Liver (tissue), 3 donors: Measurements from ENCODE around the gene B4GALT2.

Experiments used
- ATF3 ChIP-seq: IDR thresholded peaks from 2 replicates; pipeline ENCODE4 v1.6.1; 2016; ENCODE audit warnings: antibody characterized with exemption
- CTCF ChIP-seq: fragments of 150-350 bp; IDR thresholded peaks from 2 replicates; pipeline ENCODE4 v1.5.1; 2017; ENCODE audit warnings: improper control_type of control experiment, low read depth, low read length; ENCODE audit not compliant: missing input control
- GABPA ChIP-seq, 2 donors: IDR thresholded peaks in 1 of 2; conservative IDR thresholded peaks in 1 of 2; 2 replicates each; pipeline ENCODE4 v1.6.1; 2016; ENCODE audit warnings: antibody characterized with exemption in 2 of 2, mild to moderate bottlenecking in 1 of 2, moderate library complexity in 1 of 2
- HNF4G ChIP-seq: IDR thresholded peaks from 2 replicates; pipeline ENCODE4 v1.6.1; 2016; ENCODE audit warnings: antibody characterized with exemption
- JUND ChIP-seq, 2 donors: IDR thresholded peaks; 2 replicates each; pipeline ENCODE4 v1.6.1; 2016; ENCODE audit warnings: antibody characterized with exemption in 2 of 2
- MAX ChIP-seq: IDR thresholded peaks from 2 replicates; pipeline ENCODE4 v1.6.1; 2016; ENCODE audit warnings: antibody characterized with exemption
- SP1 ChIP-seq: IDR thresholded peaks from 2 replicates; pipeline ENCODE4 v1.6.1; 2018; ENCODE audit warnings: antibody characterized with exemption, mild to moderate bottlenecking
- TAF1 ChIP-seq: conservative IDR thresholded peaks from 2 replicates; pipeline ENCODE4 v1.6.1; 2016; ENCODE audit warnings: antibody characterized with exemption, mild to moderate bottlenecking
- TF ChIP-seq, protein P1 (sequence below): IDR thresholded peaks from 2 replicates; pipeline ENCODE4 v1.6.1; 2016; ENCODE audit warnings: antibody characterized with exemption, mild to moderate bottlenecking
- donor health status: healthy.
- donor health status: healthy.

DNA sequence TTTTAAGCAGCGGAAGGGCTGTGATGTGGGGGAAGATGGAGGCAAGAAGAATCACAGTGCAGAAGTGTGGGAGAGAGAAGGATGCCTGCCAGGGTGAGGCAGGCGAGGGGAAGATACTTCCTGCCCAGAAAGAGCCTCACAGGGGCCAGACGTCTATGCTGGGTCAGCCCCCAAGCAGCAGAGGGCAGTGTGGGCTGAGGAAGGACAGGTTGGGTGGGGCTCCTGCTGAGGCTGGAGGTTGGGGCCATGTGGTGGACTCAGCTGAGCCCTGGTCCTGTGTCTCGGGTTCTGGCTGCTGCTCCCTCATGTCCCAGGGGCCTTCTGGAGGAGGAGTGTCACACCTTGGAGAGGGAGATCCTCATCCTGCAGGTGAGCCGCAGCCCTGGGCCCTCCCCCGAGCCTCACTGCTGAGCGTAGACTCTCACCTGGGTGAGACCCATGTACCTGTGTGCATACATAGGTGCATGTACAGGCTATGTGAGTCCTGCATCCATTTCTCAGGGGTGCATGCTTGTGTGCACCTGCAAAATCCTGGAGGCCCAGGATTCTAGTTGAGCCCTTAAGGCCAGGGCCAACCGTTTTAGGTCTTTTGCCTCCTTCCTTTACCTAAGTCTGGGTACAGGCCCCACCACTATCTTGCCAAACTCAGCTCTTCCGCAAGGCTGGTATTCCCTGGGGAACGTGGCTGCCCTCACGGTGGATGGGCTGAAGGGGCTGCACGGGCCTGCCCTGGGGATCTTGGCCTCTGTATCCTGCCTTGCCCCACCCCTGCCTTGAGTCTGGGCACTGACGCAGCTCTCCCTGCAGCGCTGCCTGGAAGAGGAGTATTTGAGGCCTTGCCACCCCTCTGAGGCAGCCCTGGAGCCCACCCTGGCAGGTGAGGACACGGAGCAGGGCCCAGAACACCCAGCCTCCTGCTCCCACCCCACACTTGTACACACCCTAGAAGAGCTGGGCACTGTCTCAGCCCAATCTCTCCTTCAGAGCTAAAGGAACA lies 16.1 kb downstream of the B4GALT2 start:
- TF ChIP-seq MAX, result no peak
- TF ChIP-seq CTCF, result no peak
- TF ChIP-seq SP1, result no peak
- TF ChIP-seq HNF4G, result no peak
- no peak for TF ChIP-seq JUND (IDR thresholded peaks at IDR 0.05)
- no peak for TF ChIP-seq GABPA (IDR thresholded peaks at IDR 0.05 in 1 of 2, conservative IDR thresholded peaks at IDR 0.05 in 1 of 2)
- TF ChIP-seq, protein P1, sequence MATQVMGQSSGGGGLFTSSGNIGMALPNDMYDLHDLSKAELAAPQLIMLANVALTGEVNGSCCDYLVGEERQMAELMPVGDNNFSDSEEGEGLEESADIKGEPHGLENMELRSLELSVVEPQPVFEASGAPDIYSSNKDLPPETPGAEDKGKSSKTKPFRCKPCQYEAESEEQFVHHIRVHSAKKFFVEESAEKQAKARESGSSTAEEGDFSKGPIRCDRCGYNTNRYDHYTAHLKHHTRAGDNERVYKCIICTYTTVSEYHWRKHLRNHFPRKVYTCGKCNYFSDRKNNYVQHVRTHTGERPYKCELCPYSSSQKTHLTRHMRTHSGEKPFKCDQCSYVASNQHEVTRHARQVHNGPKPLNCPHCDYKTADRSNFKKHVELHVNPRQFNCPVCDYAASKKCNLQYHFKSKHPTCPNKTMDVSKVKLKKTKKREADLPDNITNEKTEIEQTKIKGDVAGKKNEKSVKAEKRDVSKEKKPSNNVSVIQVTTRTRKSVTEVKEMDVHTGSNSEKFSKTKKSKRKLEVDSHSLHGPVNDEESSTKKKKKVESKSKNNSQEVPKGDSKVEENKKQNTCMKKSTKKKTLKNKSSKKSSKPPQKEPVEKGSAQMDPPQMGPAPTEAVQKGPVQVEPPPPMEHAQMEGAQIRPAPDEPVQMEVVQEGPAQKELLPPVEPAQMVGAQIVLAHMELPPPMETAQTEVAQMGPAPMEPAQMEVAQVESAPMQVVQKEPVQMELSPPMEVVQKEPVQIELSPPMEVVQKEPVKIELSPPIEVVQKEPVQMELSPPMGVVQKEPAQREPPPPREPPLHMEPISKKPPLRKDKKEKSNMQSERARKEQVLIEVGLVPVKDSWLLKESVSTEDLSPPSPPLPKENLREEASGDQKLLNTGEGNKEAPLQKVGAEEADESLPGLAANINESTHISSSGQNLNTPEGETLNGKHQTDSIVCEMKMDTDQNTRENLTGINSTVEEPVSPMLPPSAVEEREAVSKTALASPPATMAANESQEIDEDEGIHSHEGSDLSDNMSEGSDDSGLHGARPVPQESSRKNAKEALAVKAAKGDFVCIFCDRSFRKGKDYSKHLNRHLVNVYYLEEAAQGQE, result no peak
- no peak for TF ChIP-seq TAF1
- TF ChIP-seq ATF3, result no peak
